H1 (cell line): ENCODE measurements around the gene UBASH3A. TPM values are rescaled to one million over a fixed set of nuclear protein-coding genes. Genes with fewer than 3 reads are reported as not detected.

Source experiments
- CTCF ChIA-PET: fragments of 300-600 bp; sonication (Branson Sonifier 250); formaldehyde crosslinking; loops from one replicate; lab custom pipeline; 2021; ENCODE audit not compliant: partially characterized antibody; lab: Charles Lee
- POLR2A ChIA-PET: fragments of 300-600 bp; sonication (Branson Sonifier 250); formaldehyde crosslinking; loops from one replicate; lab custom pipeline; 2021; ENCODE audit warnings: inconsistent platforms; ENCODE audit not compliant: partially characterized antibody; lab: Charles Lee
- DNase-seq, 2 experiments: peaks; one replicate each; pipeline versions ENCODE4 v3.0.0 to v3.0.0-alpha.2; 2010 to 2022; ENCODE audit warnings: low spot score in 2 of 2, low read depth in 1 of 2, mixed read lengths in 1 of 2
- FAIRE-seq: peaks from 2 replicates; lab custom pipeline; 2011; peaks lifted over from hg19 to GRCh38; lab: Jason Lieb, UNC
- H2AFZ ChIP-seq: 2 replicates; pipeline ENCODE4 v1.8.1; 2012; ENCODE audit warnings: low read length, inconsistent platforms
- H2AK5ac ChIP-seq: 2 replicates; pipeline ENCODE4 v1.6.1; 2013; ENCODE audit warnings: low read depth, low read length
- H2BK120ac ChIP-seq: replicated peaks from 2 replicates; pipeline ENCODE3; 2013; ENCODE audit warnings: low read depth, low read length, inconsistent platforms
- H2BK12ac ChIP-seq: 2 replicates; pipeline ENCODE4 v1.6.1; 2013; ENCODE audit warnings: low read depth, low read length
- H2BK15ac ChIP-seq: 2 replicates; pipeline ENCODE4 v1.6.1; 2013; ENCODE audit warnings: low read length
- H2BK20ac ChIP-seq: 2 replicates; pipeline ENCODE4 v1.6.1; 2013; ENCODE audit warnings: low read length
- H2BK5ac ChIP-seq: 2 replicates; pipeline ENCODE4 v1.6.1; 2013; ENCODE audit warnings: low read depth, low read length
- H3K14ac ChIP-seq: 2 replicates; pipeline ENCODE4 v1.6.1; 2013; ENCODE audit warnings: inconsistent platforms; ENCODE audit not compliant: insufficient read length
- H3K18ac ChIP-seq: 2 replicates; pipeline ENCODE4 v1.6.1; 2013; ENCODE audit warnings: low read length; ENCODE audit errors: extremely low read depth
- H3K23ac ChIP-seq: 2 replicates; pipeline ENCODE4 v1.6.1; 2013; ENCODE audit warnings: inconsistent platforms; ENCODE audit not compliant: insufficient read length
- H3K23me2 ChIP-seq: 2 replicates; pipeline ENCODE4 v1.6.1; 2013; ENCODE audit warnings: low read depth, low read length
- H3K27ac ChIP-seq: 2 replicates; pipeline ENCODE4 v1.6.1; 2011; ENCODE audit warnings: low read depth, low read length, inconsistent platforms
- H3K27me3 ChIP-seq, 4 experiments: replicated peaks in 1 of 4; 1 replicate in 1 of 4; 2 replicates in 3 of 4; pipeline versions ENCODE4 v1.6.1 to v1.8.1; 2011 to 2013; ENCODE audit warnings: low read length in 3 of 4, mild to moderate bottlenecking in 3 of 4, inconsistent platforms in 2 of 4, mixed read lengths in 2 of 4, moderate library complexity in 1 of 4; ENCODE audit not compliant: control insufficient read depth in 3 of 4, insufficient read depth in 3 of 4; ENCODE audit errors: extremely low read depth in 1 of 4
- H3K36me3 ChIP-seq, 4 experiments: 2 replicates each; pipeline versions ENCODE4 v1.6.1 to v1.8.1; 2011 to 2013; ENCODE audit warnings: mild to moderate bottlenecking in 4 of 4, low read length in 3 of 4, moderate library complexity in 2 of 4, control low read depth in 1 of 4, inconsistent platforms in 1 of 4; ENCODE audit not compliant: insufficient read depth in 4 of 4, control insufficient read depth in 2 of 4
- H3K4ac ChIP-seq: replicated peaks from 2 replicates; pipeline ENCODE3; 2013; ENCODE audit warnings: low read length, low read depth, mixed read lengths, inconsistent platforms; ENCODE audit not compliant: insufficient read length
- H3K4me1 ChIP-seq, 4 experiments: replicated peaks in 1 of 4; 1 replicate in 1 of 4; 2 replicates in 3 of 4; pipeline versions ENCODE4 v1.6.1 to v1.8.1; 2011 to 2013; ENCODE audit warnings: low read length in 3 of 4, inconsistent platforms in 2 of 4, mixed read lengths in 1 of 4; ENCODE audit not compliant: insufficient read depth in 4 of 4, control insufficient read depth in 3 of 4
- H3K4me2 ChIP-seq, 2 experiments: 2 replicates each; pipeline versions ENCODE4 v1.6.1 to v1.8.1; 2011 to 2013; ENCODE audit warnings: low read depth in 2 of 2, low read length in 2 of 2, control low read depth in 1 of 2, inconsistent platforms in 1 of 2, mild to moderate bottlenecking in 1 of 2; ENCODE audit not compliant: insufficient read depth in 1 of 2
- H3K4me3 ChIP-seq, 4 experiments: fragments of 200-600, 300-600 bp in 1 of 4; sonication (generic), shearing (Covaris generic), sonication (Bioruptor Twin) in 1 of 4; 2 replicates each; pipeline versions ENCODE4 v1.5.1 to v1.8.1; 2011 to 2016; ENCODE audit warnings: low read length in 4 of 4, low read depth in 3 of 4, control low read depth in 2 of 4, inconsistent platforms in 2 of 4, mild to moderate bottlenecking in 2 of 4, mixed read lengths in 1 of 4, moderate library complexity in 1 of 4; ENCODE audit not compliant: insufficient read depth in 2 of 4; ENCODE audit errors: extremely low read depth in 1 of 4
- H3K56ac ChIP-seq: replicated peaks from 2 replicates; pipeline ENCODE3; 2013; ENCODE audit warnings: low read depth, mild to moderate bottlenecking, mixed read lengths, low read length, inconsistent platforms; ENCODE audit not compliant: insufficient read length
- H3K79me1 ChIP-seq: 2 replicates; pipeline ENCODE4 v1.6.1; 2013; ENCODE audit warnings: low read depth, low read length, control low read depth
- H3K79me2 ChIP-seq, 2 experiments: 2 replicates each; pipeline versions ENCODE4 v1.6.1 to v1.8.1; 2012 to 2013; ENCODE audit warnings: low read length in 2 of 2, mild to moderate bottlenecking in 2 of 2, inconsistent platforms in 1 of 2; ENCODE audit not compliant: insufficient read depth in 2 of 2, control insufficient read depth in 1 of 2
- H3K9ac ChIP-seq, 4 experiments: replicated peaks in 1 of 4; 1 replicate in 1 of 4; 2 replicates in 3 of 4; pipeline versions ENCODE4 v1.6.1 to v1.8.1; 2011 to 2013; ENCODE audit warnings: low read depth in 3 of 4, low read length in 3 of 4, control low read depth in 2 of 4, mild to moderate bottlenecking in 2 of 4, moderate library complexity in 2 of 4, inconsistent platforms in 1 of 4; ENCODE audit errors: extremely low read depth in 1 of 4
- H3K9me3 ChIP-seq, 2 experiments: 2 replicates each; pipeline versions ENCODE4 v1.6.1 to v1.8.1; 2012 to 2013; ENCODE audit warnings: mild to moderate bottlenecking in 2 of 2, moderate library complexity in 2 of 2, control low read depth in 1 of 2, inconsistent platforms in 1 of 2, low read depth in 1 of 2, low read length in 1 of 2, mixed read lengths in 1 of 2; ENCODE audit not compliant: insufficient read depth in 2 of 2
- H4K20me1 ChIP-seq, 2 experiments: replicated peaks in 1 of 2; 2 replicates each; pipeline versions ENCODE3 to v1.8.1; 2011 to 2013; ENCODE audit warnings: inconsistent platforms in 2 of 2, low read length in 2 of 2, mild to moderate bottlenecking in 1 of 2; ENCODE audit not compliant: insufficient read depth in 2 of 2, control insufficient read depth in 1 of 2
- H4K5ac ChIP-seq: 2 replicates; pipeline ENCODE4 v1.6.1; 2013; ENCODE audit warnings: low read length, low read depth, mixed read lengths, inconsistent platforms; ENCODE audit not compliant: insufficient read length
- H4K8ac ChIP-seq: 2 replicates; pipeline ENCODE4 v1.8.0; 2013; ENCODE audit warnings: mild to moderate bottlenecking, moderate library complexity, low read length, inconsistent platforms; ENCODE audit not compliant: insufficient read depth; ENCODE audit errors: extremely low read depth
- H4K91ac ChIP-seq: replicated peaks from 2 replicates; pipeline ENCODE3; 2013; ENCODE audit warnings: low read length, mixed read lengths, inconsistent platforms; ENCODE audit not compliant: insufficient read length
- FOSL1 ChIP-seq: IDR thresholded peaks from 2 replicates; pipeline ENCODE4 v1.6.1; 2011; ENCODE audit warnings: mild to moderate bottlenecking, low read depth, low read length, moderate library complexity; ENCODE audit not compliant: insufficient read depth
- MAX ChIP-seq: IDR thresholded peaks from 2 replicates; pipeline ENCODE4 v1.6.1; 2012; ENCODE audit warnings: inconsistent platforms
- SIN3A ChIP-seq, 2 experiments: IDR thresholded peaks in 1 of 2; conservative IDR thresholded peaks in 1 of 2; 2 replicates each; pipeline ENCODE4 v1.6.1; 2011 to 2012; ENCODE audit warnings: low read length in 2 of 2, improper control_type of control experiment in 1 of 2, low read depth in 1 of 2, mild to moderate bottlenecking in 1 of 2
- TEAD4 ChIP-seq: IDR thresholded peaks from 2 replicates; pipeline ENCODE4 v1.6.1; 2012; ENCODE audit warnings: low read depth, low read length, inconsistent platforms, mixed read lengths
- USF2 ChIP-seq: IDR thresholded peaks from 2 replicates; pipeline ENCODE4 v1.6.1; 2011; ENCODE audit warnings: low read length, improper control_type of control experiment
- WGBS, 2 experiments: shearing (Covaris generic) in 1 of 2; methylation state at CpG; one replicate each; pipeline versions ENCODE4 v1.1.6 to v1.1.7; 2013 to 2015; ENCODE audit warnings: low lambda C conversion rate in 2 of 2, mixed read lengths in 2 of 2, inconsistent platforms in 1 of 2, low coverage in 1 of 2, missing lambda C conversion rate in 1 of 2; ENCODE audit not compliant: insufficient replicate concordance in 2 of 2, insufficient coverage in 1 of 2, insufficient read length in 1 of 2; ENCODE audit errors: extremely low coverage in 1 of 2, missing lambda C conversion rate in 1 of 2; 5-methylcytosine and 5-hydroxymethylcytosine counted together
- polyA plus RNA-seq, 7 experiments: library from polyadenylated mRNA; depleted of rRNA in 3 of 7; stranded (reverse) in 5 of 7; unstranded in 2 of 7; fragments of >200 nt in 5 of 7; fragments of 200-250 nt in 2 of 7; gene quantifications; 1 replicate in 5 of 7; 2 replicates in 1 of 7; 4 replicates in 1 of 7; pipeline versions ENCODE4 v1.2.1 to v1.2.3, GENCODE V29; 2011 to 2013; ENCODE audit warnings: missing spikeins in 2 of 7, mixed read lengths in 2 of 7
- total RNA-seq: library from RNA; stranded (reverse); fragmentation: NEBNext Ultra II Directional; extraction: Animal tissue kit (Norgen Biotek cat#: 25700); gene quantifications from 2 replicates; pipeline ENCODE4 v1.2.1, GENCODE V29; 2021

The UBASH3A gene
- total and polyA plus RNA-seq, 2 of the 8 experiments (the other 6 are each of a cell fraction or from before 2014, with no cell fraction given), result not detected

- H3K23ac ChIP-seq, result no peak overlapping the region
- H3K27me3 ChIP-seq, result no peaks in the 10 kb centered on the region; a peak in 1 of 7 replicates
- H3K18ac ChIP-seq, result peak overlapping the region; percentile 32; the same call in 1 of the 2 replicates
- 0 out of 2 replicates have a peak overlapping the region, but pooled peaks have one; percentile 9 for H2AFZ ChIP-seq
- no peak overlapping the region for H3K4me3 ChIP-seq
- H2BK120ac ChIP-seq, result no peak overlapping the region
- H3K4me2 ChIP-seq, result no peak overlapping the region; a peak in 2 of 4 replicates
- peak overlapping the region; percentile 93; the same call in 1 of the 2 replicates for H2BK20ac ChIP-seq
- no peaks in the 10 kb centered on the region; the same call in none of the 2 replicates for H3K23me2 ChIP-seq
- peak; percentile 49; the same call in 1 of the 2 replicates for TF ChIP-seq TEAD4
- no peak for TF ChIP-seq USF2
- TF ChIP-seq SIN3A (conservative IDR thresholded peaks at IDR 0.05 in 1 of 2, IDR thresholded peaks at IDR 0.05 in 1 of 2; ENCODE audit: low read depth in 1 of 2, low read length in 2 of 2), result no peak
- TF ChIP-seq FOSL1, result no peak
- no peak for TF ChIP-seq MAX
- peak overlapping the region; percentile 7; the same call in 1 of the 2 replicates for H4K8ac ChIP-seq
- H3K36me3 ChIP-seq, result no peaks in the 10 kb centered on the region
- no peak overlapping the region for H4K5ac ChIP-seq
- H3K14ac ChIP-seq, result no peak overlapping the region
- no peak overlapping the region for H3K27ac ChIP-seq
- no peaks in the 10 kb centered on the region for H3K79me2 ChIP-seq
- no peak overlapping the region for H3K9ac ChIP-seq
- 80% methylated on average over 8 of the region's 8 CpGs; no CpG with 5 or more reads in 1 of the 2 experiments for whole genome bisulfite sequencing, 2 experiments
- peak overlapping the region; percentile 72; the same call in 1 of the 2 replicates for H2BK15ac ChIP-seq
- peaks cover 1 to 13% (median 10%) of the 10 kb centered on the region in 4 experiments; a peak in 6 of 7 replicates for H3K4me1 ChIP-seq
- no peak for DNase-seq
- ChIA-PET CTCF (interaction anchor here (0.6 to 0.9 kb wide), 2 partner anchors 9 to 15 kb away, joined by 3 to 4 read pairs; no protein-coding TSS in a partner anchor), POLR2A (interaction anchor here (1.1 kb wide), 1 partner anchor 11 kb away, joined by 3 read pairs; no protein-coding TSS in a partner anchor)
- no peak overlapping the region for H3K56ac ChIP-seq
- peak overlapping the region; percentile 39; the same call in 1 of the 2 replicates for H2BK5ac ChIP-seq
- H4K20me1 ChIP-seq, result no peaks in the 10 kb centered on the region
- no peak overlapping the region for H3K4ac ChIP-seq
- H4K91ac ChIP-seq, result peak overlapping the region; percentile 66
- FAIRE-seq, result no peak
- H3K9me3 ChIP-seq, result peaks cover 2 to 3% of the 10 kb centered on the region in 2 experiments; a peak in 1 of 4 replicates
- H2AK5ac ChIP-seq, result peak overlapping the region; percentile 65; the same call in 1 of the 2 replicates
- no peaks in the 10 kb centered on the region for H3K79me1 ChIP-seq
- peak overlapping the region; percentile 50; the same call in 1 of the 2 replicates for H2BK12ac ChIP-seq
Observed at GRCh38 chr21:42465008-42465802, 61.5 kb downstream of the UBASH3A start.
